HG03565 (cell line): Measurements from ENCODE around the gene SEPTIN11.
A peak's percentile ranks its signal among the peaks of the same experiment; 100 is the strongest.

ENCODE experiments used
- ATAC-seq: cut with Tn5 transposase; IDR thresholded peaks from one replicate; pipeline ENCODE4 v1.9.1; 2021; ENCODE audit warnings: mild to moderate bottlenecking, moderate library complexity; ENCODE audit not compliant: unreplicated experiment

SEPTIN11 gene

DNA sequence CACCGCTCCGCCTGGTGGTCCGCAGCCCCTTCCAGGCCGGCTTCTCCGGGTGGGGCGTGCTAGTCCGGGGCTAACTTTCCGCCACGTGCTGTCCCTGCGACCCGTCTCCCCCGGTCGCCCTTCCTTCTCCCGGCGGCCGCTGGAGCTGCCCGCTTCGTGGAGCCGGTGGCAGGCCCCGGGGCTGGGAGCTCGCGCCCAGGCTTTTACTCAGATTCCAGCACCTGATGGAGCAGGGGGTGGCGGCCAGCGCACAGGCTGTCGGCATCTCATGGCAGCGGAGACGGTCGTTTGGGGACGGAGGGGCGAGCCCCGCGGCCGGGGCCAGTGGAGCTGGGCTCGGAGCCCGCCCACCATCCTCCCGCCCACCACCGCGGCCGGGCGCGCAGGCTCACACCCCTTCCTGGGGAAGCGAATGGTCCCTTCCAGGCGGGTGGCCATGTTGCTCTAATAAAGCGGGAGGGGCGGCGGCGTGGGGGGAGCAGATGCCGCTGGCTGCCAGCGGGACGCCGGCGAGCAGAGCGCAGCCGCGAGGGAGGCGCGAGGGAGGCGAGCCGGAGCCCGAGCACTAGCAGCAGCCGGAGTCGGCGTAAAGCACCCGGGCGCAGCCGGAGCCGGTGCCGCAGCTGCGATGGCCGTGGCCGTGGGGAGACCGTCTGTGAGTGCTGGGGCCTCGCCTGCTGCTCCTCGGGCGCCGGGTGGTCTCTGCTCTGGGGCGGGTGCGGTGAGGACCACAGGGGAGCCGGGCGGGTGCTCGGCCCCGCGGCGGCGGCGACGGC is at the start of gene SEPTIN11:
SEPTIN11 (plus strand) TSS at position 477 of the 776 bp plus-strand sequence; CDS start at position 629, 152 bp downstream.
- peak; percentile 56 for ATAC-seq

DNA sequence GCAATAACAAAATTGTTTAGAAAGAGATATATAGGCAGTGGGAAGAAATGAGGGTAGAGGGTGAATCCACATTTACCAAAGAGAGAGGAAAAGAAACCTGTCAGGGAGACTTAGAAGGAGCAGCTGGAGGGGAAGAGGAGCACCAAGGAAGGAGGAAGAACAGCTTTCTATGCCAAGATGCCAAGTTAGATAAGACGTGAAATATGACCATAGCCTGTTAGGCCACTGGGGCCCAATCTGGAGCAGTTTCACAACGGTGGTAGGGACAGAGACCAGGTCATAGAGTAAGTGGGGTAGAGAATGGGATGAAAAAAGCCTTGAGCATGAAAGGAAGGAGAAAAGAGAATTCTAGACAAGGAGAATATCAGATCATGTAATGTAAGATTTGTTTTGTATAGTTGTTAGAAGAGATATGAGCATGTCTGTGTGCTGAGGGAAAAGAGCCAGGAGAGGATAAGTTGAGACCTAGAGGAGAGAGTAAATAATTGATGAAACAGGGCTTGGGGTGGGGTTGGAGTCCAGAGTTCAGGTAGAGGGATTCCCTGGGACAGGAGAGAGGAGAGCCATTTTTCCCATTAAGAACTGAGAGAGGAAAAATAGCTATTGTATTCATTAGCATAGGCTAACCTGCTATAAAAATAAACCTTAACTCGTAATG is 47.2 kb upstream of the SEPTIN11 start:
- no peak for ATAC-seq

DNA sequence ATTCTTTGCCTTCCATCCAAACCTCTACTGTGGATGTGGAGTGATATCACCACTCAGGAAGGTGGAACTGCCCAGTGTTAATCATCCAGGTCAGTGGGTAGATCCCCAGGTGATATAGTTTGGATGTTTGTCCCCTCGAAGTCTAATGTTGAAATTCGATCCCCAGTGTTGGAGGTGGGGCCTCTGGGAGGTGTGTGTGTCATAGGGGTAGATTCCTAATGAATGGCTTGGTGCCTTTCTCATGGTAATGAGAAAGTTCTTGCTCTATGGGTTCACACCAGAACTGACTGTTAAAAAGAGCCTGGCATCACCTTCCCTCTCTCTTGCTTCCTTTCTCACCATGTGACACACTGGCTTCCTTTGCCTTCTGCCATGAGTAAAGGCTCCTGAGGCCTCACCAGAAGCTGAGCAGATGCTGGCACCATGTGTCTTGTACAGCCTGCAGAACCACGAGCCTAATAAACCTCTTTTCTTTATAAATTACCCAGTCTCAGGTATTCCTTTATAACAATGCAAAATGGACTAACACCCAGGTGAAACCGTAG is 44.8 kb upstream of the SEPTIN11 start:
- ATAC-seq, result no peak

DNA sequence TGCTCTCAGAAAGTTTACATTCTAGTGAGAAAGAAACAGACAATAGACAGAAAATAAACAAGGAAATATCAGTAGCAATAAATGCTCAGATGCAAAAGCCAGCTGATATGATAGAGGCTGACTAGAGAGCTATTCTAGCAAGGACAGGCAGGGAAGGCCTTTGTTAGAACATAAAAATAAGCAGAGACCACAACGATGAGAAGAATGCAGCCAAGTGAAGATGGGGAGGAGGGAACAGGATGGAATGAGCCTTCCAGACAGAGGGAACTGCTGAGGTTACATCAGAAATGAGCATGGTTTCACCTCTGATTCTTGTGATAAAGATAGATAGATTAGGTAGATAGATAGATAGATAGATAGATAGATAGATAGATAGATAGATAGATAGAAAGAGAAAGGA is 44.0 kb upstream of the SEPTIN11 start:
- ATAC-seq, result no peak

DNA sequence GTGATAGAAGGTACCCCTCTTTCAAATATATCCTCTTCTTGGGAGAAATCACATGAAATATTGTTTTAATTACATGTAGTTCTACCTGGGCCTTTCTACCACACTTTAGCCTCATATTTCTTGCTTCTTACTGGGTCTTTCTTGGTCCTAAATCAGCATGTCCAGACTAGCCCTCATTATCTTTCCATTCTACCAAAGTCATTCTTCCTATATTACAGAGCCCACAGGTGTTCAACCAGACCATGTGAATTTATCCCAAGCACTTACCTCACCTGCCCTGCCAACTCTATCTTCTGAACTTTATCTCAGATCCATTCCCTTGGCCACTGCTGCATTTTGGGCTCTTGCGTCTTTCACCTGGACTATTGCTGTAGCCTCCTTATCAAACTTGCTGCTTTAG is 39.8 kb upstream of the SEPTIN11 start:
- no peak for ATAC-seq

- no peak for ATAC-seq
These were observed 28.8 kb upstream of the SEPTIN11 start for GRCh38 chr4:76920715-76921114.

GRCh38 chr4:76923619-76924357 is 25.8 kb upstream of the SEPTIN11 start:
- ATAC-seq, result no peak

DNA sequence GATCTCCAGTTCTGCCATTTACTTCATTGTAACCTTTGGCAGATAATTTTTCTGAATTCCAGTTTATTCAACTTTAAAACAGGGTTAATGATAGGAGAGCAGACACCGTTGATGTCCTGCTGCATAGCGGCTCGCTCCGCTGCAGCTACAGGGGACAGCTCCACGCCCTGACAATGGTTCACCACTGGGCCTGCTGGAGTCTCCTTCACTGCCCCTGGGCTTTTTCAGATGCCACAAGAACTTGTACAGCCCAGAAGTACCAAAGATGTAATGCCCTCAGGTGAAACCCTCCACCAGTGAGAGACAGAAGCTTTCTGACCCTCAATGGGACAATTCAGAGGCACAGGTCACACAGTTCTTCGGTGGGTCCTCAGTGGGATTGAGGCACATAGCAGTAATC is 22.7 kb upstream of the SEPTIN11 start:
- no peak for ATAC-seq

DNA sequence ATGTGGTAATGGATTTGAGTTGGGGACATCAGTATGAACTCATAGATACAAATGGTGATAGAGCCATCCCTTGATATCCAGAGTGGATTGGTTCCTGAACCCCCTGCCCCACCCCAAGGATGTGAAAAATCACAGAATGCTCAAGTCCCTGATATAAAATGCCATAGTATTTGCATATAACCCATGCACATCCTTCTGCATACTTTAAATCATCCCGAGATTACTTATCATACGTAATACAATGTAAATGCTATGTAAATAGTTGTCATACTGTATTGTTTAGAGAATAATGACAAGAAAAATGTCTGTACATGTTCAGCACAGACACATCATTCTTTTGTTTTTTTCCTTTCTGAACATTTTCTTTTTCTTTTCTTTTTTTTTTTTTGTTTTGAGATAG is 18.9 kb upstream of the SEPTIN11 start:
- no peak for ATAC-seq

DNA sequence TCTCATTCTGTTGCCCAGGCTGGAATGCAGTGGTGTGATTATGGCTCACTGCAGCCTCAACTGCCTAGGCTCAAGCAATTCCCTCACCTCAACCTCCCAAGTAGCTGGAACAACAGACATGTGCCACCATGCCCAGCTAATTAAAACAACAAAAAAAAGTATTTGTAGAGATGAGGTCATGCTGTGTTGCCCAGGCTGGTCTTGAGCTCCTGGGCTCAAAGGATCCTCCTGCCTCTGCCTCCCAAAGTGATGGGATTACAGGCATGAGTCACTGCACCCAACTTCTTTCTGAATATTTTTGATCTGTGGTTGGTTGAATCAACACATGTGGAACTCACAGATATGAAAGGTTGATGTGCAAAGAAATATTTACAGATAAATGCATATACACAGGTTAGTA is 18.5 kb upstream of the SEPTIN11 start:
- no peak for ATAC-seq

GRCh38 chr4:76931576-76932276 is 17.8 kb upstream of the SEPTIN11 start:
- no peak for ATAC-seq

- ATAC-seq, result no peak
These were observed 10.4 kb upstream of the SEPTIN11 start for GRCh38 chr4:76939184-76939583.

- ATAC-seq, result no peak
These were observed 6.4 kb upstream of the SEPTIN11 start for GRCh38 chr4:76943129-76943620.

GRCh38 chr4:76943790-76944189 is 5.8 kb upstream of the SEPTIN11 start:
- ATAC-seq, result no peak

DNA sequence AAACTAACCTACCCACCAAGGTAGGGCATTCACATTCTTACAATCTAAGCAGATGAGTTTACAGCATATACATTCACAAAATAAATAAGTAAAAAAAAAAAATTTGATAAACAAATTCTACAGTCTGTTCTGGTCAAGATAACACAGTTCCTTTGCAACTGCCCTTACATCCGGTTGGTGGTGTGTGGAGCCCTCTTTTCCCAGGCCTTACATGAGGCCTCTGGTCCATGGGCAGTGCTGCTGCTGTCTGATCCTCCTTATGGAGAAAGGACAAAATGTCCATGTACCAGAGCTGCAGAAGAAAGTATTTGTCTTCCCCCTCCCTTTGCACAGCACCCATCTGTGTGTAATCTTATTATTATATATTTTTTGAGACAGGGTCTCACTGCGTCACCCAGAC is 2.2 kb upstream of the SEPTIN11 start:
- ATAC-seq, result no peak

GRCh38 chr4:76948443-76949275 is 893 bp upstream of the SEPTIN11 start:
- peak; percentile 39 for ATAC-seq

GRCh38 chr4:76950052-76950955 is 752 bp downstream of the SEPTIN11 start:
- no peak for ATAC-seq

GRCh38 chr4:76950956-76951671 is 1.6 kb downstream of the SEPTIN11 start:
- ATAC-seq, result no peak
